Measurements from ENCODE around the gene RSF1. TPM values are rescaled to one million over a fixed set of nuclear protein-coding genes. Genes with fewer than 3 reads are reported as not detected.

RSF1 gene
- polyA plus RNA-seq, 1 donor (not counting 4 experiments of a cell fraction or from before 2014, with no cell fraction given): 20.9 TPM

DNA sequence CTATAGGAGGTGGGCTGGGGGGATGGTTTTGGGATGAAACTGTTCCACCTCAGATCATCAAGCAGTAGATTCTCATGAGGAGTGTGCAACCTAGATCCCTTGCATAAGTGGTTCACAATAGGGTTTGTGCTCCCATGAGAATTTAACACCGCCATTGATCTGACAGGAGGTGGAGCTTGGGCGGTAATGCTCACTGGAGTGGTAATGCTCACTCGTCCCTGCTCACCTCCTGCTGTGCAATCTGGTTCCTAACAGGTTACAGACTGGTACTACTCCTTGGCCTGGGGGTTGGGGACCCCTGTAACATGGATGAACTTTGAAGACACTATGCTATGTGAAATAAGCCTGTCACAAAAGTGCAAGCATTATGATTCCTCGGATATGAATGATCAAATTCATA lies 95.9 kb downstream of the RSF1 start:
- H3K9me3 ChIP-seq (ENCODE audit: control insufficient read depth, low read depth, low read length): no peaks in the 10 kb centered on the region
- dilution Hi-C loops (cut with MboI; ENCODE audit: extremely low pct_ligation_motif_present, low sequenced_read_pairs): no loop called here
- no peak overlapping the region for H3K4me3 ChIP-seq (ENCODE audit: control insufficient read depth in 2 of 3, extremely low read depth in 1 of 3, insufficient read depth in 2 of 3, low read depth in 1 of 3, low read length in 3 of 3)
- H3K9me1 ChIP-seq (ENCODE audit: control insufficient read depth, extremely low read depth, insufficient read depth, low read length): no peaks in the 10 kb centered on the region
- no peaks in the 10 kb centered on the region for H3K4me1 ChIP-seq (ENCODE audit: control insufficient read depth, extremely low read depth, insufficient read depth, low read length)
- H3K36me3 ChIP-seq (ENCODE audit: control insufficient read depth in 2 of 2, extremely low read depth in 1 of 2, insufficient read depth in 2 of 2, low read length in 2 of 2): peaks cover 0 to 2% of the 10 kb centered on the region in 2 experiments
- FAIRE-seq (no peak), DNase-seq (ENCODE audit: low read depth, low spot score) (no peak)
- H3K79me2 ChIP-seq (ENCODE audit: control insufficient read depth, insufficient read depth, low read length): no peaks in the 10 kb centered on the region
- no peaks in the 10 kb centered on the region for H4K20me1 ChIP-seq (ENCODE audit: control insufficient read depth, extremely low read depth, insufficient read depth, low read length)
- H3K27ac ChIP-seq (ENCODE audit: control insufficient read depth, insufficient read depth, low read length): no peak overlapping the region
- TF ChIP-seq EZH2 (IDR thresholded peaks at IDR 0.05; ENCODE audit: low read length): no peak
- H3K4me2 ChIP-seq (ENCODE audit: control insufficient read depth, extremely low read depth, insufficient read depth, low read depth, low read length): no peak overlapping the region
- no peaks in the 10 kb centered on the region for H3K27me3 ChIP-seq (ENCODE audit: control insufficient read depth, extremely low read depth, insufficient read depth, low read length)
- H3K9ac ChIP-seq (ENCODE audit: control insufficient read depth, extremely low read depth, insufficient read depth, low read length): no peak overlapping the region
- H2AFZ ChIP-seq (ENCODE audit: control insufficient read depth, low read length): no peak overlapping the region

DNA sequence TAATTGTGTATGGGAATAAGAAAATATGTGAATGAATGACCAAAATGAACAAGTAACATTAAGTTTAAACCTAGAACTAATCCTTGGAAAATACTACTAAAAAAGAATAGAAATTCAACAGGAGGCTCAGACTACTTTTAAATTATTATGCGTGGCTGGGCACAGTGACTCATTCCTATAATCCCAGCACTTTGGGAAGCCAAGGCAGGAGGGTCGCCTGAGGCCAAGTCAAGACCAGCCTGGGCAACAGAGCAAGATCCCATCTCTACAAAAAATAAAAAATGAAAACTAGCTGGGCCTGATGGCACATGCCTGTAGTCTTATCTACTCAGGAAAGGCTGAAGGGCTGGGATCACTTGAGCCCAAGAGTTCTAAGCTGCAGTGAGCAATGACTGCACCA lies 97.5 kb downstream of the RSF1 start:
- Histone ChIP-seq H3K9me1 (ENCODE audit: control insufficient read depth, extremely low read depth, insufficient read depth, low read length) (no peaks in the 10 kb centered on the region), H3K27me3 (ENCODE audit: control insufficient read depth, extremely low read depth, insufficient read depth, low read length) (no peaks in the 10 kb centered on the region), H4K20me1 (ENCODE audit: control insufficient read depth, extremely low read depth, insufficient read depth, low read length) (no peaks in the 10 kb centered on the region), H3K27ac (ENCODE audit: control insufficient read depth, insufficient read depth, low read length) (no peak overlapping the region), H3K9me3 (ENCODE audit: control insufficient read depth, low read depth, low read length) (no peaks in the 10 kb centered on the region), H3K4me2 (ENCODE audit: control insufficient read depth, extremely low read depth, insufficient read depth, low read depth, low read length) (no peak overlapping the region), H3K36me3 (ENCODE audit: control insufficient read depth in 2 of 2, extremely low read depth in 1 of 2, insufficient read depth in 2 of 2, low read length in 2 of 2) (peaks cover 2 to 4% of the 10 kb centered on the region in 2 experiments), H3K79me2 (ENCODE audit: control insufficient read depth, insufficient read depth, low read length) (no peaks in the 10 kb centered on the region), H2AFZ (ENCODE audit: control insufficient read depth, low read length) (no peak overlapping the region), H3K9ac (ENCODE audit: control insufficient read depth, extremely low read depth, insufficient read depth, low read length) (no peak overlapping the region), H3K4me1 (ENCODE audit: control insufficient read depth, extremely low read depth, insufficient read depth, low read length) (no peaks in the 10 kb centered on the region), H3K4me3 (ENCODE audit: control insufficient read depth in 2 of 3, extremely low read depth in 1 of 3, insufficient read depth in 2 of 3, low read depth in 1 of 3, low read length in 3 of 3) (no peak overlapping the region)
- TF ChIP-seq, protein P1, sequence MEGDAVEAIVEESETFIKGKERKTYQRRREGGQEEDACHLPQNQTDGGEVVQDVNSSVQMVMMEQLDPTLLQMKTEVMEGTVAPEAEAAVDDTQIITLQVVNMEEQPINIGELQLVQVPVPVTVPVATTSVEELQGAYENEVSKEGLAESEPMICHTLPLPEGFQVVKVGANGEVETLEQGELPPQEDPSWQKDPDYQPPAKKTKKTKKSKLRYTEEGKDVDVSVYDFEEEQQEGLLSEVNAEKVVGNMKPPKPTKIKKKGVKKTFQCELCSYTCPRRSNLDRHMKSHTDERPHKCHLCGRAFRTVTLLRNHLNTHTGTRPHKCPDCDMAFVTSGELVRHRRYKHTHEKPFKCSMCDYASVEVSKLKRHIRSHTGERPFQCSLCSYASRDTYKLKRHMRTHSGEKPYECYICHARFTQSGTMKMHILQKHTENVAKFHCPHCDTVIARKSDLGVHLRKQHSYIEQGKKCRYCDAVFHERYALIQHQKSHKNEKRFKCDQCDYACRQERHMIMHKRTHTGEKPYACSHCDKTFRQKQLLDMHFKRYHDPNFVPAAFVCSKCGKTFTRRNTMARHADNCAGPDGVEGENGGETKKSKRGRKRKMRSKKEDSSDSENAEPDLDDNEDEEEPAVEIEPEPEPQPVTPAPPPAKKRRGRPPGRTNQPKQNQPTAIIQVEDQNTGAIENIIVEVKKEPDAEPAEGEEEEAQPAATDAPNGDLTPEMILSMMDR (optimal IDR thresholded peaks at IDR 0.05 in 1 of 3, IDR thresholded peaks at IDR 0.05 in 1 of 3, conservative IDR thresholded peaks at IDR 0.05 in 1 of 3; ENCODE audit: extremely low read depth in 1 of 3, insufficient read depth in 2 of 3, low read length in 3 of 3): no peak
- TF ChIP-seq EZH2 (IDR thresholded peaks at IDR 0.05; ENCODE audit: low read length): no peak
- FAIRE-seq (no peak), DNase-seq (ENCODE audit: low read depth, low spot score) (no peak)
- dilution Hi-C loops (cut with MboI; ENCODE audit: extremely low pct_ligation_motif_present, low sequenced_read_pairs): no loop called here

DNA sequence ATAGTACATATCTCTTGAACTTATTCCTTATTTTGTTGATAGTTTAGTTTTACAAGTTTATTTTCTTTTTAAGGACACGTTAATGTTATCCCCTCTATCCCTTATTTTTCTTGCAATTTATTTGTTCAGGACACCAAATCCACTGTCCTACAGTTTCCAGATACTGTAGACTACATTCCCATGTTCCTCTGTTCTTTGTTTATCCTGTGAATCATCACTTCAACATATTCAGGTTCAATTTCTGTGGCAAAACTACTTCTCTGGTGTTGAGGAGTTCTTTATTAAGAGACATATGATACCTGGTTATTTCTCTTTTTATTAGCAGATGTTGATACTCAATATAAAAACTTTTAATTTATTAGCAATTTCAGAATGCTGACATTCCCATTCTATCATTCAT lies 110.2 kb downstream of the RSF1 start:
- TF ChIP-seq, protein P1 (optimal IDR thresholded peaks at IDR 0.05 in 1 of 3, IDR thresholded peaks at IDR 0.05 in 1 of 3, conservative IDR thresholded peaks at IDR 0.05 in 1 of 3; ENCODE audit: extremely low read depth in 1 of 3, insufficient read depth in 2 of 3, low read length in 3 of 3): no peak
- no peak for TF ChIP-seq EZH2 (IDR thresholded peaks at IDR 0.05; ENCODE audit: low read length)
- dilution Hi-C loops (cut with MboI; ENCODE audit: extremely low pct_ligation_motif_present, low sequenced_read_pairs): no loop called here
- no peaks in the 10 kb centered on the region for H3K9me3 ChIP-seq (ENCODE audit: control insufficient read depth, low read depth, low read length)
- H3K27me3 ChIP-seq (ENCODE audit: control insufficient read depth, extremely low read depth, insufficient read depth, low read length): no peaks in the 10 kb centered on the region
- DNase-seq (ENCODE audit: low read depth, low spot score) (no peak), FAIRE-seq (peak; percentile 13)
- no peaks in the 10 kb centered on the region for H4K20me1 ChIP-seq (ENCODE audit: control insufficient read depth, extremely low read depth, insufficient read depth, low read length)
- H3K9me1 ChIP-seq (ENCODE audit: control insufficient read depth, extremely low read depth, insufficient read depth, low read length): no peaks in the 10 kb centered on the region
- H3K9ac ChIP-seq (ENCODE audit: control insufficient read depth, extremely low read depth, insufficient read depth, low read length): no peak overlapping the region
- no peaks in the 10 kb centered on the region for H3K79me2 ChIP-seq (ENCODE audit: control insufficient read depth, insufficient read depth, low read length)
- no peaks in the 10 kb centered on the region for H3K36me3 ChIP-seq (ENCODE audit: control insufficient read depth in 2 of 2, extremely low read depth in 1 of 2, insufficient read depth in 2 of 2, low read length in 2 of 2)
- H3K4me3 ChIP-seq (ENCODE audit: control insufficient read depth in 2 of 3, extremely low read depth in 1 of 3, insufficient read depth in 2 of 3, low read depth in 1 of 3, low read length in 3 of 3): no peak overlapping the region
- no peak overlapping the region for H3K27ac ChIP-seq (ENCODE audit: control insufficient read depth, insufficient read depth, low read length)
- no peak overlapping the region for H3K4me2 ChIP-seq (ENCODE audit: control insufficient read depth, extremely low read depth, insufficient read depth, low read depth, low read length)
- H2AFZ ChIP-seq (ENCODE audit: control insufficient read depth, low read length): no peak overlapping the region
- H3K4me1 ChIP-seq (ENCODE audit: control insufficient read depth, extremely low read depth, insufficient read depth, low read length): peaks cover 4% of the 10 kb centered on the region
